HG03139 (cell line): ENCODE results near the gene ZNF335.

ENCODE experiments used
- ATAC-seq: cut with Tn5 transposase; IDR thresholded peaks from one replicate; pipeline ENCODE4 v1.9.1; 2021; ENCODE audit not compliant: unreplicated experiment

ZNF335 gene, protein sequence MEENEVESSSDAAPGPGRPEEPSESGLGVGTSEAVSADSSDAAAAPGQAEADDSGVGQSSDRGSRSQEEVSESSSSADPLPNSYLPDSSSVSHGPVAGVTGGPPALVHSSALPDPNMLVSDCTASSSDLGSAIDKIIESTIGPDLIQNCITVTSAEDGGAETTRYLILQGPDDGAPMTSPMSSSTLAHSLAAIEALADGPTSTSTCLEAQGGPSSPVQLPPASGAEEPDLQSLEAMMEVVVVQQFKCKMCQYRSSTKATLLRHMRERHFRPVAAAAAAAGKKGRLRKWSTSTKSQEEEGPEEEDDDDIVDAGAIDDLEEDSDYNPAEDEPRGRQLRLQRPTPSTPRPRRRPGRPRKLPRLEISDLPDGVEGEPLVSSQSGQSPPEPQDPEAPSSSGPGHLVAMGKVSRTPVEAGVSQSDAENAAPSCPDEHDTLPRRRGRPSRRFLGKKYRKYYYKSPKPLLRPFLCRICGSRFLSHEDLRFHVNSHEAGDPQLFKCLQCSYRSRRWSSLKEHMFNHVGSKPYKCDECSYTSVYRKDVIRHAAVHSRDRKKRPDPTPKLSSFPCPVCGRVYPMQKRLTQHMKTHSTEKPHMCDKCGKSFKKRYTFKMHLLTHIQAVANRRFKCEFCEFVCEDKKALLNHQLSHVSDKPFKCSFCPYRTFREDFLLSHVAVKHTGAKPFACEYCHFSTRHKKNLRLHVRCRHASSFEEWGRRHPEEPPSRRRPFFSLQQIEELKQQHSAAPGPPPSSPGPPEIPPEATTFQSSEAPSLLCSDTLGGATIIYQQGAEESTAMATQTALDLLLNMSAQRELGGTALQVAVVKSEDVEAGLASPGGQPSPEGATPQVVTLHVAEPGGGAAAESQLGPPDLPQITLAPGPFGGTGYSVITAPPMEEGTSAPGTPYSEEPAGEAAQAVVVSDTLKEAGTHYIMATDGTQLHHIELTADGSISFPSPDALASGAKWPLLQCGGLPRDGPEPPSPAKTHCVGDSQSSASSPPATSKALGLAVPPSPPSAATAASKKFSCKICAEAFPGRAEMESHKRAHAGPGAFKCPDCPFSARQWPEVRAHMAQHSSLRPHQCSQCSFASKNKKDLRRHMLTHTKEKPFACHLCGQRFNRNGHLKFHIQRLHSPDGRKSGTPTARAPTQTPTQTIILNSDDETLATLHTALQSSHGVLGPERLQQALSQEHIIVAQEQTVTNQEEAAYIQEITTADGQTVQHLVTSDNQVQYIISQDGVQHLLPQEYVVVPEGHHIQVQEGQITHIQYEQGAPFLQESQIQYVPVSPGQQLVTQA (N-terminal part only)

GRCh38 chr20:45971675-45972499 is at the start of gene ZNF335:
Gene ZNF335, minus strand, starts transcription at chr20:45972203. Its CDS starts 793 bp downstream, at chr20:45971410.
- ATAC-seq: peak; percentile 60

- ATAC-seq: no peak
Measured at GRCh38 chr20:46020555-46020954, 48.6 kb upstream of the ZNF335 start.

GRCh38 chr20:46018611-46019010 is 46.6 kb upstream of the ZNF335 start:
- no peak for ATAC-seq

- no peak for ATAC-seq
Measured at GRCh38 chr20:46018112-46018511, 46.1 kb upstream of the ZNF335 start.

GRCh38 chr20:46017272-46017671 is 45.3 kb upstream of the ZNF335 start:
- ATAC-seq: no peak

- ATAC-seq: no peak
Measured at GRCh38 chr20:46014517-46015396, 42.8 kb upstream of the ZNF335 start.

GRCh38 chr20:46013829-46014516 is 42.0 kb upstream of the ZNF335 start:
- ATAC-seq: peak; percentile 66

GRCh38 chr20:46013322-46013828 is 41.4 kb upstream of the ZNF335 start:
- ATAC-seq: no peak

DNA sequence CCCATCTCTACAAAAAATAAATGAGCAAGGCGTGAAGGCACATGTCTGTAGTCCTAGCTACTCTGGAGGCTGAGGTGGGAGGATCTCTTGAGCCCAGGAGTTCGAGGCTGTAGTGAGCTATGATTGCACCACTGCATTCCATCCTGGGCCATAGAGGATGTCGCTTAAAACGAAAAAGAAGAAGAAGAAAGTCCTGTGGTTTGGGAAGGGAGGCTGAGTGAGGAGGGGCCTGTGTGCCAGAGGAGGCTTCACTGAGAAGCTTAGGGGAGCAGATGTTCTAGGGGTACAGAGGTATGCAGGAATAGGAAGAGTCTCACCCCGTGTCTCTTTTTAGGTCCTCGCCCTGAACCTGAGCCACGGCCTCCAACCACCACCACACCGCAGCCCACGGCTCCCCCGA is 40.9 kb upstream of the ZNF335 start:
- ATAC-seq: no peak

DNA sequence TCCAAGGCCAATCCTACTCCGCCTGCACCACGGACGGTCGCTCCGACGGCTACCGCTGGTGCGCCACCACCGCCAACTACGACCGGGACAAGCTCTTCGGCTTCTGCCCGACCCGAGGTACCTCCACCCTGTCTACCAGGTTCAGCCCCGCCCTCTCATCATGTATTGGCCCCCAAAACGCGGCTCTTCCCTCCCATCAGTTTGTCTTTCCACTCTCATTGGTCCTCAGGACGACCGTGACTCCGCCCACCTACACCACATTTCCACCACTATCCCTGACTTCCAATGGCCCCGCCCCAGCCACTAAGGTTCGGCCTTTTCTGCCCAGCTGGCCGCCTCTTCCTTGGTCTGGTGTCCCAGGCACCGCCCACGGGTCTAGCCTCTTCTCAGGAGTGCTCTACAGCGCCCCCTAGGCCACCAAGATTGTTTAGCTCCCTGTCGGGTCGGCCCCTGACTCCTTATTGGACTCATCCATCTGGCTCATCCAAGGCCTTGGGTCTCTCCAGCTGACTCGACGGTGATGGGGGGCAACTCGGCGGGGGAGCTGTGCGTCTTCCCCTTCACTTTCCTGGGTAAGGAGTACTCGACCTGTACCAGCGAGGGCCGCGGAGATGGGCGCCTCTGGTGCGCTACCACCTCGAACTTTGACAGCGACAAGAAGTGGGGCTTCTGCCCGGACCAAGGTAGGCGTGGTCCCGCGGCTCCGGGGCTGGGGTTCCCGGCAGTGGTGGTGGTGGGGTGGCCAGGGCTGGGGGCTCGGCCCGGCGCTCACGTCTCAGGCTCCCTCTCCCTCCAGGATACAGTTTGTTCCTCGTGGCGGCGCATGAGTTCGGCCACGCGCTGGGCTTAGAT is 39.9 kb upstream of the ZNF335 start:
- ATAC-seq: no peak

- ATAC-seq: no peak
Measured at GRCh38 chr20:46010491-46011391, 38.7 kb upstream of the ZNF335 start.

DNA sequence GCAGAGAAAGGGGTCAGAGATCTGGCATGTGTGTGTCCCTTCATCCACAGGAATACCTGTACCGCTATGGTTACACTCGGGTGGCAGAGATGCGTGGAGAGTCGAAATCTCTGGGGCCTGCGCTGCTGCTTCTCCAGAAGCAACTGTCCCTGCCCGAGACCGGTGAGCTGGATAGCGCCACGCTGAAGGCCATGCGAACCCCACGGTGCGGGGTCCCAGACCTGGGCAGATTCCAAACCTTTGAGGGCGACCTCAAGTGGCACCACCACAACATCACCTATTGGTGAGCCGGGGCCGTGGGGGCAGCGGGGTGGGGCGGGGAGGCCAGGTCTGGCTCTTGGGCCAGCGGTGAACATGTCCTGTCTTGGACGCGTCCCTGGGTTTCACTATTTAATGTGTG is 37.8 kb upstream of the ZNF335 start:
- no peak for ATAC-seq

- ATAC-seq: no peak
Measured at GRCh38 chr20:46007671-46008070, 35.7 kb upstream of the ZNF335 start.

DNA sequence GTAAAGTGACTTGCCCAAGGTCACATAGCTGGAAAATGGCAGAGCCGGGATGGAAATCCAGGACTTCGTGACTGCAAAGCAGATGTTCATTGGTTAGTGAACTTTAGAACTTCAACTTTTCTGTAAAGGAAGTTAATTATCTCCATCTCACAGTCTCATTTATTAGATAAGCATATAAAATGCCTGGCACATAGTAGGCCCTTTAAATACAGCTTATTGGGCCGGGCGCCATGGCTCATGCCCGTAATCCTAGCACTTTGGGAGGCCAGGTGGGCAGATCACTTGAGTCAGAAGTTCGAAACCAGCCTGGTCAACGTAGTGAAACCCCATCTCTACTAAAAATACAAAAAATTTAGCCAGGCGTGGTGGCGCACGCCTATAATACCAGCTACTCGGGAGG is 35.0 kb upstream of the ZNF335 start:
- no peak for ATAC-seq

DNA sequence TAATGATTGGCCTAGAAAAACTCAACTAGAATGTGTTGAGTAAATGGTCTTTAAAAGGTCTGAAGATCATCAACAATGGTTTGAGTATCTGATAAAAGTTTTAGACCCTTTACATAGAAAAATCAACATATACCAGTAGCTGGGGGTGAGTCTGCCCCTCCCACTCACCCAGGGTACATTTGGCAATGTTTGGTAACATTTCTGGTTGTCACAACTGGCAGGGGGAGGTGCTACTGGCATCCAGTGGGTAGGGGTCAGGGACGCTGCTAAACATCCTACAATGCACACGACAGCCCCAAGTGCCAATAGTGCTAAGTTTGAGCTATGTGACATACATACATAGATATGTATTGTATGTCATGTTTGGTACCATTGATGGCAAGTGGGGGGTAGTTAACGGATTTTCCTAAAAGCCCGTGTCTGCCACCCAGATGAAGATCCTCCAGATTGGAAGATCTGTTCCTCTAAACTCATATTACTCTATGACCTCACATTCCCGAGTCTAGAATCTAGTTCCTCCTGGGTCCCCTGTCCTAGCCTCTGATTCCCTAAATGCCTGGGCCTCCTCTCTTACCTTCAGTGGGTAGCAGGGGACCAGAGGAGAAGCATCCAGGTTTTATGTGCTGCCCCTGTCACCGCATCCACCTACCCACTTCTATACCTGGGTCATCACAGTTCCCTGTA is 34.2 kb upstream of the ZNF335 start:
- no peak for ATAC-seq

GRCh38 chr20:46004889-46005473 is 33.0 kb upstream of the ZNF335 start:
- no peak for ATAC-seq
